K562 (cell line): ENCODE data around the gene ATP5F1A. TPM values are rescaled to one million over a fixed set of nuclear protein-coding genes. Genes with fewer than 3 reads are reported as not detected.

Experiments
- CAMTA2 ChIP-seq: fragments of 250-450 bp; sonication (Bioruptor Pico); conservative IDR thresholded peaks from 2 replicates; pipeline ENCODE4 v1.5.1; 2022
- EGR1 ChIP-seq: fragments of 450-650 bp; conservative IDR thresholded peaks from 2 replicates; pipeline ENCODE4 v1.6.1; 2017; ENCODE audit warnings: mild to moderate bottlenecking
- FOXM1 ChIP-seq, 2 experiments: fragments of 450-650 bp in 1 of 2; sonication (generic) in 1 of 2; formaldehyde crosslinking in 1 of 2; IDR thresholded peaks; 2 replicates each; pipeline versions ENCODE4 v1.6.1 to v1.9.0; 2017 to 2022; ENCODE audit warnings: low read depth in 2 of 2, mild to moderate bottlenecking in 2 of 2, missing genetic modification reagents in 1 of 2, moderate library complexity in 1 of 2
- HDAC2 ChIP-seq: fragments of 450-650 bp; IDR thresholded peaks from 2 replicates; pipeline ENCODE4 v1.6.1; 2016; ENCODE audit warnings: mild to moderate bottlenecking
- HNRNPL ChIP-seq: fragments of 200-400 bp; formaldehyde crosslinking; IDR thresholded peaks from 2 replicates; pipeline ENCODE4 v1.6.1; 2017; ENCODE audit warnings: low read depth, mild to moderate bottlenecking, low read length
- HNRNPUL1 ChIP-seq: fragments of 200-400 bp; formaldehyde crosslinking; IDR thresholded peaks from 2 replicates; pipeline ENCODE4 v1.6.1; 2017; ENCODE audit warnings: low read length
- JUNB ChIP-seq: fragments of 450-650 bp; formaldehyde crosslinking; conservative IDR thresholded peaks from 2 replicates; pipeline ENCODE4 v1.4.0; 2020; ENCODE audit warnings: mild to moderate bottlenecking
- KAT7 ChIP-seq: sonication (generic); formaldehyde crosslinking; IDR thresholded peaks from 2 replicates; pipeline ENCODE4 v1.8.0; 2022; ENCODE audit warnings: missing genetic modification reagents, mild to moderate bottlenecking, borderline replicate concordance
- LARP7 ChIP-seq: fragments of 450-650 bp; IDR thresholded peaks from 2 replicates; pipeline ENCODE4 v1.6.1; 2016
- MTA2 ChIP-seq: fragments of 450-650 bp; IDR thresholded peaks from 2 replicates; pipeline ENCODE4 v1.6.1; 2016; ENCODE audit warnings: low read depth
- NFE2L1 ChIP-seq: fragments of 450-650 bp; IDR thresholded peaks from 2 replicates; pipeline ENCODE4 v1.6.1; 2016; ENCODE audit warnings: missing genetic modification characterization, low read depth, mild to moderate bottlenecking, missing compliant biosample characterization, moderate library complexity, borderline replicate concordance
- NUFIP1 ChIP-seq: fragments of 450-650 bp; IDR thresholded peaks from 2 replicates; pipeline ENCODE4 v1.6.1; 2018; ENCODE audit not compliant: partially characterized antibody
- PCBP1 ChIP-seq: fragments of 200-400 bp; formaldehyde crosslinking; IDR thresholded peaks from 2 replicates; pipeline ENCODE4 v1.6.1; 2018; ENCODE audit warnings: mild to moderate bottlenecking, low read depth, low read length; ENCODE audit not compliant: poor library complexity, severe bottlenecking
- PHB ChIP-seq: fragments of 250-450 bp; sonication (Bioruptor Pico); IDR thresholded peaks from 2 replicates; pipeline ENCODE4 v1.5.0; 2021
- POLR2AphosphoS2 ChIP-seq: IDR thresholded peaks from 2 replicates; pipeline ENCODE4 v1.6.1; 2012; ENCODE audit warnings: low read length, improper control_type of control experiment
- RB1 ChIP-seq: fragments of 450-650 bp; IDR thresholded peaks from 2 replicates; pipeline ENCODE4 v1.6.1; 2017; ENCODE audit warnings: low read depth, mild to moderate bottlenecking
- RBM39 ChIP-seq: fragments of 200-400 bp; formaldehyde crosslinking; optimal IDR thresholded peaks from 2 replicates; pipeline ENCODE3; 2018; ENCODE audit warnings: low read depth, low read length
- RFX5 ChIP-seq: IDR thresholded peaks from 2 replicates; pipeline ENCODE4 v1.6.1; 2011; ENCODE audit warnings: low read depth, mild to moderate bottlenecking, improper control_type of control experiment, low read length
- RFX7 ChIP-seq: fragments of 250-450 bp; sonication (Bioruptor Pico); IDR thresholded peaks from 2 replicates; pipeline ENCODE4 v1.5.1; 2021; ENCODE audit warnings: mild to moderate bottlenecking
- ZC3H11A ChIP-seq: IDR thresholded peaks from 2 replicates; pipeline ENCODE4 v1.6.1; 2012; ENCODE audit warnings: low read depth, low read length, improper control_type of control experiment
- ZEB2 ChIP-seq: fragments of 450-650 bp; IDR thresholded peaks from 2 replicates; pipeline ENCODE4 v1.6.1; 2016
- ZNF12 ChIP-seq: sonication (generic); formaldehyde crosslinking; IDR thresholded peaks from 2 replicates; pipeline ENCODE4 v1.4.0; 2020; ENCODE audit warnings: mild to moderate bottlenecking, missing genetic modification reagents
- ZNF184 ChIP-seq: sonication (generic); formaldehyde crosslinking; IDR thresholded peaks from 2 replicates; pipeline ENCODE4 v1.5.0; 2020; ENCODE audit warnings: missing genetic modification reagents
- ZNF764 ChIP-seq: fragments of 250-450 bp; sonication (Bioruptor Pico); IDR thresholded peaks from 2 replicates; pipeline ENCODE4 v1.4.0; 2020; ENCODE audit warnings: low read depth, mild to moderate bottlenecking, moderate library complexity
- polyA plus RNA-seq, 8 experiments: library from polyadenylated mRNA; depleted of rRNA in 4 of 8; stranded (reverse) in 5 of 8; unstranded in 3 of 8; fragments of >200 nt; fragmentation: Nextera tagmentation in 2 of 8; fragmentation: Illumina TruSeq in 1 of 8; extraction: Ambion mirVana in 2 of 8; extraction: Trizol in 1 of 8; gene quantifications; 2 replicates each; pipeline versions ENCODE4 v1.2.1 to v1.2.3, GENCODE V29; 2011 to 2014; ENCODE audit warnings: inconsistent platforms in 1 of 8, missing spikeins in 1 of 8
- total RNA-seq, 7 experiments: library from RNA; depleted of rRNA in 6 of 7; stranded (reverse); fragments of >200 nt in 6 of 7; fragmentation: Illumina TruSeq in 2 of 7; extraction: Trizol in 2 of 7; gene quantifications; 2 replicates each; pipeline versions ENCODE4 v1.2.1 to v1.2.3, GENCODE V29; 2011 to 2021; ENCODE audit warnings: low replicate concordance in 1 of 7
- TF ChIP-seq, protein P1 (sequence below), 2 experiments: fragments of 450-650 bp; conservative IDR thresholded peaks; 2 replicates each; pipeline ENCODE4 v1.6.1; 2017; ENCODE audit warnings: mild to moderate bottlenecking in 2 of 2, moderate library complexity in 2 of 2
- TF ChIP-seq, protein P2 (sequence below): sonication (generic); formaldehyde crosslinking; IDR thresholded peaks from 2 replicates; pipeline ENCODE4 v1.8.0; 2022; ENCODE audit warnings: mild to moderate bottlenecking, missing genetic modification reagents

ATP5F1A gene
- total and polyA plus RNA-seq, 9 of the 15 experiments (the other 6 are each of a cell fraction or from before 2014, with no cell fraction given): 377 to 762 (median 490) TPM

DNA sequence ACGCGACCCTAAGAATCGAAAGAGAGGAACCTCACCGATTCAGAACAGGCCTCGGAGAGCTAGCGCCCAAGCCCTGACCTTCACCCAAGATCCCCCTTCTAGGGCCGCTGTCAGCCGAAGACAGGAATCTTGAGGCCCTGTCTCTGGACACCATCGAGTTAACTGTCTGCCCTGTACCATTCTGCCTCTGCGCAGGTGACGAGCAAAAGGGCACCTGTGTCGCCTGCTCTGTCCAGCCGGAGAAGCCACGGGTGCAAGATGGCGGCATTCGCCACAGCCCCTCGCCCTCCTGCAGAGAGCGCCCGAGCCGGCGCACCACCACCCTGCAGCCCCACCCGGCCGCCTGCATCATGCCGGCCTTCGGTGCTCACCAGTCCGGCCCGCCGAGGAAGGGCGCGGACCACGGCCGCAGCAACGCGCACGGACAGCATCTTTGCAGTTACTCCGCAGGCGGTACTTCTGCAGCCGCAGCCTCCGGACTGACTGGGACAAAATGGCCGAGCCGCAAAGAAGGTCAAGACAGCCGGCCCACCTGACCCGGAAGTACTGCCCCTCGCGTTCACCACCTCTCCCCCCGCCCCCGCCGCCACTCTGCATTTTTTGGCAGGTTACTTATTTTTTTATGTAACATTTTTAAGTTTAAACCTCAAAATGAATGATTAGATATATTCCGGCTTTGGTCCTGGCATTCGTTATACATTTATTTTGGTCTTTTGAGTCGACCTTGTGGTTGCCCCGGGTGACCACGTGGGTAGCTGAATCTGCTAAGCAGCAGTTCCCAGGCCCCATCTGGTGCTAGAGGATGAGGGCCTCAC, at the start of gene ATP5F1A (continued):
- TF ChIP-seq RB1: no peak; the same call in 1 of the 2 replicates
- peak; percentile 69; the same call in 1 of the 2 replicates for TF ChIP-seq KAT7 (CRISPR knock-in tag)
- no peak for TF ChIP-seq CAMTA2 (CRISPR knock-in tag)
- no peak for TF ChIP-seq ZC3H11A
- TF ChIP-seq NFE2L1 (tag): no peak
- TF ChIP-seq LARP7: no peak
- no peak for TF ChIP-seq HNRNPL
- TF ChIP-seq, protein P1, sequence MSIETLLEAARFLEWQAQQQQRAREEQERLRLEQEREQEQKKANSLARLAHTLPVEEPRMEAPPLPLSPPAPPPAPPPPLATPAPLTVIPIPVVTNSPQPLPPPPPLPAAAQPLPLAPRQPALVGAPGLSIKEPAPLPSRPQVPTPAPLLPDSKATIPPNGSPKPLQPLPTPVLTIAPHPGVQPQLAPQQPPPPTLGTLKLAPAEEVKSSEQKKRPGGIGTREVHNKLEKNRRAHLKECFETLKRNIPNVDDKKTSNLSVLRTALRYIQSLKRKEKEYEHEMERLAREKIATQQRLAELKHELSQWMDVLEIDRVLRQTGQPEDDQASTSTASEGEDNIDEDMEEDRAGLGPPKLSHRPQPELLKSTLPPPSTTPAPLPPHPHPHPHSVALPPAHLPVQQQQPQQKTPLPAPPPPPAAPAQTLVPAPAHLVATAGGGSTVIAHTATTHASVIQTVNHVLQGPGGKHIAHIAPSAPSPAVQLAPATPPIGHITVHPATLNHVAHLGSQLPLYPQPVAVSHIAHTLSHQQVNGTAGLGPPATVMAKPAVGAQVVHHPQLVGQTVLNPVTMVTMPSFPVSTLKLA (conservative IDR thresholded peaks at IDR 0.05): peak; percentile 73 to 75
- no peak for TF ChIP-seq RFX5
- TF ChIP-seq POLR2AphosphoS2: no peak
- TF ChIP-seq PCBP1: peak; percentile 58
- no peak for TF ChIP-seq JUNB (CRISPR knock-in tag)
- peak; percentile 45 for TF ChIP-seq EGR1
- no peak for TF ChIP-seq ZNF184 (CRISPR knock-in tag)
- TF ChIP-seq ZNF12 (CRISPR knock-in tag): no peak
- no peak for TF ChIP-seq HNRNPUL1
- TF ChIP-seq NUFIP1: no peak
- no peak for TF ChIP-seq PHB (CRISPR knock-in tag)
- TF ChIP-seq FOXM1 (IDR thresholded peaks at IDR 0.05; ENCODE audit: low read depth): no peak
- TF ChIP-seq FOXM1 (CRISPR knock-in tag; IDR thresholded peaks at IDR 0.05; ENCODE audit: low read depth): no peak
- TF ChIP-seq, protein P2, sequence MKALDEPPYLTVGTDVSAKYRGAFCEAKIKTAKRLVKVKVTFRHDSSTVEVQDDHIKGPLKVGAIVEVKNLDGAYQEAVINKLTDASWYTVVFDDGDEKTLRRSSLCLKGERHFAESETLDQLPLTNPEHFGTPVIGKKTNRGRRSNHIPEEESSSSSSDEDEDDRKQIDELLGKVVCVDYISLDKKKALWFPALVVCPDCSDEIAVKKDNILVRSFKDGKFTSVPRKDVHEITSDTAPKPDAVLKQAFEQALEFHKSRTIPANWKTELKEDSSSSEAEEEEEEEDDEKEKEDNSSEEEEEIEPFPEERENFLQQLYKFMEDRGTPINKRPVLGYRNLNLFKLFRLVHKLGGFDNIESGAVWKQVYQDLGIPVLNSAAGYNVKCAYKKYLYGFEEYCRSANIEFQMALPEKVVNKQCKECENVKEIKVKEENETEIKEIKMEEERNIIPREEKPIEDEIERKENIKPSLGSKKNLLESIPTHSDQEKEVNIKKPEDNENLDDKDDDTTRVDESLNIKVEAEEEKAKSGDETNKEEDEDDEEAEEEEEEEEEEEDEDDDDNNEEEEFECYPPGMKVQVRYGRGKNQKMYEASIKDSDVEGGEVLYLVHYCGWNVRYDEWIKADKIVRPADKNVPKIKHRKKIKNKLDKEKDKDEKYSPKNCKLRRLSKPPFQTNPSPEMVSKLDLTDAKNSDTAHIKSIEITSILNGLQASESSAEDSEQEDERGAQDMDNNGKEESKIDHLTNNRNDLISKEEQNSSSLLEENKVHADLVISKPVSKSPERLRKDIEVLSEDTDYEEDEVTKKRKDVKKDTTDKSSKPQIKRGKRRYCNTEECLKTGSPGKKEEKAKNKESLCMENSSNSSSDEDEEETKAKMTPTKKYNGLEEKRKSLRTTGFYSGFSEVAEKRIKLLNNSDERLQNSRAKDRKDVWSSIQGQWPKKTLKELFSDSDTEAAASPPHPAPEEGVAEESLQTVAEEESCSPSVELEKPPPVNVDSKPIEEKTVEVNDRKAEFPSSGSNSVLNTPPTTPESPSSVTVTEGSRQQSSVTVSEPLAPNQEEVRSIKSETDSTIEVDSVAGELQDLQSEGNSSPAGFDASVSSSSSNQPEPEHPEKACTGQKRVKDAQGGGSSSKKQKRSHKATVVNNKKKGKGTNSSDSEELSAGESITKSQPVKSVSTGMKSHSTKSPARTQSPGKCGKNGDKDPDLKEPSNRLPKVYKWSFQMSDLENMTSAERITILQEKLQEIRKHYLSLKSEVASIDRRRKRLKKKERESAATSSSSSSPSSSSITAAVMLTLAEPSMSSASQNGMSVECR (CRISPR knock-in tag): no peak
- no peak for TF ChIP-seq ZNF764
- no peak for TF ChIP-seq MTA2
- no peak for TF ChIP-seq RFX7 (CRISPR knock-in tag)
- no peak for TF ChIP-seq HDAC2
- TF ChIP-seq RBM39: no peak
- no peak for TF ChIP-seq ZEB2
